ENCODE results near the gene TPCN1.
A peak's percentile ranks its signal among the peaks of the same experiment; 100 is the strongest.

GRCh38 chr12:113174461-113175384 lies 46.5 kb upstream of the TPCN1 start:
- TF ChIP-seq CTCF (IDR thresholded peaks at IDR 0.05), result peak; percentile 80 to 98 (median 88)
- no peak for TF ChIP-seq POLR2AphosphoS5 (IDR thresholded peaks at IDR 0.05; ENCODE audit: insufficient read depth in 1 of 2, low read depth in 1 of 2)
